Measurements from ENCODE around the gene KRT78.

KRT78 gene

DNA sequence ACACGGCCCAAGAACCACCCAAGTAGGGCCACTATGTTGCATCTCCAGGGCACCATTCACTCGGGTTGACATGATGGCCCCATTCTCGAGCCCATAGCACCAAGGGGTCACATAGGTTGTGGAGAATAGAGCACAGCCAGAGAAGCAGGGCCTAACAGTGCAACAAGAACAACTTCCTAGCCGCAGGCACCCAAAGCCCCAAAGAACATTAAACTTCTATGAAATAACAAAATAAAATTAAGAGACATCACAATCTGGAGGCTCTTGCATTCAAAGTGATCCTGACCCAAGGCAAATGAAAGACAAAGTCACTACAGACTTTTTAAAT, 36.8 kb downstream of the KRT78 start:
- no peak for DNase-seq (ENCODE audit: low read depth)

DNA sequence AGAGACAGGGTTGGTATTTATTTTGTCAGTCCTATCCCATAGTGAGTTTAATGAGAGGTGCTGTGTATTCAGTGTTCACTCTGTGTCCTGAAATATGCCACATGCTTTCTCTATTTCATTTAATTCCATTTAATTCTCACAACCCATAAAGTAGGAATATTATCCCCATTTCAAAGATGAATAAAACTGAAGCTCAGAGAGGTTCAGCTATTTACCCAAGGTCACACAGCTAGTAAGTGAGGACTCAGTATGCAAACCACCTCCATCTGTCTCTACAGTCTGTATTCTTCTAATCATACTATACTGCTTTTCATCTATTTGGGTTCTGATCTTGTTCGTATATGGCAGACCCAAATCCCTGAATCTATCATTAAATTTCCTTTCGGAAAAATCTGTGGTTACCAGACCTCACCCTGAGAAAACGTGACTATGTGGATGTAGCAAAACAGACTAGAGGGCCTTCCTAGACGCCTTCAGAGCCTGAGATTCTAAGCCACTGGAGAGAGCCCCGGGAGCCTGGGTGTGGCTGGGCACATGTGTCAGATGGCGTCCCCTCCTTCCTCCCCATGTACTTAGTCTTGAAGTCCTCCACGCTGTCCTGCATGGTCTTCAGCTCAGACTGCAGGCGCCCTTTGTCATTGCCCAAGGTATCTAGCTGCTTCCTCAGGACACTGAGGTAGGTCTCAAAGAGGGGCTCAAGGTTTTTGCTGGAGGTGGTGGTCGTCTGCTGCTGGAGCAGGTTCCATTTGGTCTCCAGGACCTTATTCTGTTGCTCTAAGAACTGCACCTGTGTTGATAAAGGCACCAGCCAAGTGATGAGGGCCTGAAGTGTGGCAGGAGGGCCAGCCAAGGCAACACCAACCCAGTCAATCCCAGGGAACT, 37.4 kb downstream of the KRT78 start:
- DNase-seq (ENCODE audit: low read depth): no peak

DNA sequence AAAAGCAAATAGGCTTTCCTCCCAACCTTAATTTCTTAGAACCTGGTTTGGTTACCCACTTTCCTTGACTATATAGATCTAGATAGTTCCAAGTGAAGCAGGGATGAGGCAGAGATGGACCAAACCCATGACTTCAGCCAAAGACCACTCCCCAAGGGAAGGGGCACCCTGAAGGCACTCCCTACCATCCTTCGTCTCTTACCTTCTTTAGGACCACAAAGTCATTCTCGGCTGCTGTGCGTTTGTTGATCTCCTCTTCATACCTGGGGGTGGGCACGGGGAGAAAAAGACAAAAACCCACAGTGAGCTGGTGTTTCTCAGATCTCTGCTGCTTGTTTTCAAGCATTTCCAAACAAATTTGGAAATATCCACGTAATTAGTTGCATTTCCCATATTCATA, 38.2 kb downstream of the KRT78 start:
- no peak for DNase-seq (ENCODE audit: low read depth)

DNA sequence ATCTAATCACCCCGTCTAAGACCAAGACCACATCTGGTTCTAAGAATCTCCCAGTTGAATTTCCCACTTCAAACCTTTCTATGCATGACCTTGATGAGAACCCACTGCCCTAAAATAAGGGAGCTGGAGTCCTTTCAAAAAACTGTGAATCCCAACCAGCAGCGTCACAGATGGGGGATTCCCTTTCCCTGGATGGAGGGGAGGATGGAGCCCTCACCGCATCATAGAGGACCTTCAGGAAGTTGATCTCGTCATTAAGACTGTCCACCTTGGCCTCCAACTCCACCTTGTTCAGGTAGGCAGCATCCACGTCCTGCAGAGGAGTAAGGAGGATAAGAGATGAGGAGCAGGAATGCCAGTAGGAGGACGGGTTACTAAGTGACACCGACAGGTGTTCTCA, 39.6 kb downstream of the KRT78 start:
- no peak for DNase-seq (ENCODE audit: low read depth)

DNA sequence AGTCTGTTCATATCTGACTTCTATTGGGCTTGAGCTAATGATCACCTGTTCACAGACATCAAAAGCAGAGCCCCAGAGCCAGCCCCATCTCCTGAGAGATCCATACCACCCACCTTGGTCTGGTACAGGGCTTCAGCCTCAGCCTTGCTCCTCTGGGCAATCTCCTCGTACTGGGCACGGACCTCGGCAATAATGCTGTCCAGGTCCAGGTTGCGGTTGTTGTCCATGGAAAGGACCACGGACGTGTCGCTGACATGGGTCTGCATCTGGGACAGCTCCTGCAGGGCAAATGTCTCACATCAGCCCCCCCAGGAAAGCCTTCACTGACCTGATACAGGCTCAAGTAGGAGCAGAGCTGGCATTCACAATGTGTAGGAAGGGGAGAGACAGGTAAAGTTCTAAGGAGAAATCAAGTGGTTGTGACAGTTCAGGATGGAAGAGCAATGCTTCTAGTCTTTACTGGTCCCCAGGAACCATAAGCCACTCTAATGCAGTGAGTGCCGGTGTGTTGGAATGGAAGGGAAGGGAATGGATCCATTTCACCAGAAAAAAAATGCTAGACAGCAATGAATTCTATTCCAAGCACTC, 40.1 kb downstream of the KRT78 start:
- DNase-seq (ENCODE audit: low read depth): no peak

DNA sequence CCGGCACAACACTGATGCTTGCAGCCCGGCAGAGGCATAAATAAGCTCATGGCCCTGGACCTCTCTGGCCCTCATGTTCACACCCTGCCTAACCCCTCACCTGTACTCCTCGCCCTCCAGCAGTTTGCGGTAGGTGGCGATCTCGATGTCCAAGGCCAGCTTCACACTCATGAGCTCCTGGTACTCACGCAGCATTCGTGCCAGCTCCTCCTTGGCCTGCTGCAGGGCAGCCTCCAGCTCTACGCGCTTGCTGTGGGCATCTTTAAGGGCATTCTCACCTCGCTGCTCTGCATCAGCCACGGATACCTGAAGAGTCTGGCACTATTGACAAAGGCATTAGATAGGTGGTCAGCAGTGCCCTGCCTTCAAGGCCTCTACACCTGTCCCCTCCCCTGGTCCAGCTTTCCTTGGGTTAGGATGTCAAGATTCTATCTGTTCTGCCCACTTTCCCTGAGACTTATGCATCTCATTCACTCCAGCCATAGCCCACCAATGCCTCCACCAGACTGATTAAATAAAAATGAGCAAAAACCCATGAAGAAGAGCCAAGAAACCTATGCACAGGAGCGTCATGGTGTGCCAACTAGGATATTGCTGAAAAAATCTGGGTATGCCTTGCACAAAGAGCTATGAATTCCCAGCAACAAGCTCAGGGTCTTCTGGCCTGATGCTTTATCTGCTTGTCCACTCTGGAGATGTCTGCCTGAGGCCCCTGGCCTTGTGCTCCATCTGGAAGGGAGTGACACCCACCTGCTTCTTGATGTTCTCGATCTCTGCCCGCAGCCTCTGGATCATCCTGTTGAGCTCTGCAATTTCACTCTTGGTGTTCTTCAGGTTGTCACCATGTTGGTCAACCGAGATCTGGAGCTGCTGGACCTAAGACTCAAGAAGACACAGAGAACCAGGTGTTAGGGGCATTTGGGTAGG, 41.0 kb downstream of the KRT78 start:
- no peak for DNase-seq (ENCODE audit: low read depth)

DNA sequence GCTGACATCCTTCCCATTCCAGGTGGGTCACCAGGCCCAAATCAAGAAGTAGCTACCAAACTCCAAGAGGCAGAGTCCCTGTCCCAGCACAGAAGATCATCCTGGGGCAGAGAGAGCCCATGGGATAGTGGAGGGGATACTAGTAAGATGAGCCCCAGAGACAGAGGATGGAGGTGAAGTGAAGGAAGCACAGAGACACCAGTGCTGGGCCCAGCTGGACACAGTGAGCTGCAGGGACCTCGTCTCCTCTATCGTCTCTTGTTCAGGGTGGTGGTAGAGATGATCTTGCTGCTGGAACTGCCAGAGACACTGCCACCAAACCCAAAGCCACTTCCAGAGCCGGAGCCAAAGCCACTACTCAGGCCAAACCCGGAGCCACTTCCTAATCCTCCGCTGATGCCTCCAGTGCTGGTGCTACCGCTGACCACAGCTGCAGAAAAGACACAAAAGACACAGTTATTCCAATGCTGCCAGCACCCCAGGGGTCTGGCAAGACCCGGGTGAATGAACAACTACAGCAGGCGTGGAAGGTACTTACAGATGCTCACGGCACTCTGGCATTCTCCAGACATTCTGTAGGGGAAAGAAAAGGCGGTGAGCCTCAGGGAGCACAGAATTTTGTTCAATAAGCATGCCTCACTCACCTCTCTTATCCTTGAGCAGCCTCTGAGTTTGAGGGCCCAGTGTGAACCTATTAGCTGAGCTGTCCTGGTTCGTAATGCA, 41.8 kb downstream of the KRT78 start:
- no peak for DNase-seq (ENCODE audit: low read depth)

DNA sequence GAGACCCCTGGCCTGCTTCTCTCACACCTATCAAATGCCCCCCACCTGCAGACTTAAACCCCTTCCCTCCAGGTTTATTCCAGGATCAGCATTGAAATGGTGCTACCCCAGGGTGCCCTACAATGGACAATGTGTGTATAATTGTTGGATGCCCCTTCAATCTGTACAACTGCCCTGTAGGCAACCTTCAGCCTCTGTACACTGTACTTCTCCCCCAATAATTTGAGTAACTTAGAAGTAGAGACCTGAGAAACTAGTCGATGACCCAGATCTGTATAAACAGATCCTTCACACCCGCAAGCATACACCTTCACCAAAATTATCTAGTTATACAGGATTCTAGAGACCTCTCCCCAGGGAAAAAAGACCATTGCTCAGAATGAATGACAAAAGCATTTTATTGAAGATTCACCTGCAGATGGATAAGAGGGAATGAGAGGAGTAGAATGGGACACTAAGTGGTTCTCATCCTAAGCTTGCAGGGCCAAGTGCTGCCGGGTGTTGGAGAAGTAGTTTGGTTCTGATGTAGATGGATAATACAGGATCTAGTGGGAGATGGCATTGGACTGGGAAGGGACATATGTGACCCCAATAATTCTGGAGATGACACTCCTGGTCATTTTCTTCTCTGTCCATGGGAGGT, 42.5 kb downstream of the KRT78 start:
- DNase-seq (ENCODE audit: low read depth): no peak

DNA sequence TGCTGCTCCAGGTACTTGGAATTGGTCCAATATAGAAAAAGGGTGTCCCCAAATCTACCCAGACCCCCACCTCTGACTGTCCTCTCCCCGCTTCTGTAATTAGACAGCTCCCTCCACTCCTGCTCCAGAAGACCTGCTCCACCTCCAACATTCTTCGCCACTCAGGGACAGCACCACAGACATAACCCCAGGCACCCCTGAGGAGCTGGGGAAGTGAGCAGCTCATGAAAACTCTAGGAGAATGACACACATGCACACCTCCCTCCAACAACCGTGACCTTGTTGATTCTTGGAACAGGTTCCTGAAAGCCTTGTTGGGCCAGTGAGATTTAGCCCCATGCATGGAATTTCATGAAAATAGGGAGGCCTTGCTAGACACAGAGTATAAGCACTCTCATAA, 43.1 kb downstream of the KRT78 start:
- DNase-seq (ENCODE audit: low read depth): no peak

DNA sequence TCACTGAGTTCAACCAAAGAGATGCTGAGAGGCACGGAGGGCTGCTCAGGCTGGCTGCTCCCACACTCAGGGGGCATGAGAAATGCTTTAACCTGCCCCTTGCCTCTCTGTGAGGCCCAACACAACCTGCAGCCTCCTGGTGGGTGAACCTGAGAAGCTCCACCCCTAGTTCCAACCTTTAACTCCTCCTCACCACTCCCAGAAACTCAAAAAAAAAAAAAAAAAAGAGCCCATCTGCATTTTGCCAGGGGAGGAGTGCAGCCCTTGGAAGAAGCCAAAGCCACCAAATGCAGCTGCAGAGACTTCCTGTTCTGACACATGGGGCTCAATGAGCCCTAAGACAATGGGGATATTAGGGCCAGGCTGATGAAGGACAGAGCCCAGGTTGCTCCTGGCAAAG, 43.8 kb downstream of the KRT78 start:
- DNase-seq (ENCODE audit: low read depth): no peak

DNA sequence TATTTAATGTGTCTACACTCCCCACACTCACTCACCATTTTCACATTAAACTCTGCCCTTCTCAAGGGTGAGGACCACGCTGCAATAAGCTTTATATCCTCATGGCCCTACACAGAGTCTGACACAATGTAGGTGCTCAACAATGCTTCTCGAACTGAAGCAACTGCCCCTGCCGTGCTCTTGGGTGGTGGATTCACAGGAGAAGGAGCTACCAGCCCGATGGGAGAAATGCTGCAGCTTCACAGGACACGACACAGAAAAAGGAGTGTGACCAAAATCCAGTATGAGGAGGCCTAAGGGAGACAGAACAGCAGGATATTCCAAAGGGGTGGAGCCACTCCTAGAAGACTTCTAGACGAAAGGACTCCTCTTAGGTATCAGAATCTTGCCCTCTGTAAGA, 46.4 kb downstream of the KRT78 start:
- DNase-seq (ENCODE audit: low read depth): no peak

DNA sequence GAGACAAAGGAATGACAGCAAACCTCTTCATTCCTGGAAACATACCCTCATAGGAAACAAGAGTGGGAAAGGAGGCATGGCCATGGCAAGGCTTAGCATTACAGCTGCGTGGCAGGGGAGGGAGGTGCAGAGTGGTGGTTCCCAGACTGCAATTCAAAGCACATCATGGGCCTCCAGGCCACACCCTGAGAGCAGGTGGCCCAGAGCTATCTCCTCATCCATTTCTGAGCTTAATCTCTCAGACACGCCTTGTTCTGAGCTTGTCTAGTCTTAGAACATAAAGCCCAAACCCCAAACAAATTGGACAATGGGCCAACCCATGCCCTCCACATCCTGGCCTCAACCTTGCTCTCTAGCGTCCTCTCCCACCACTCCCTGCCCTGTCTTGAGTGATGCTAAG, 47.0 kb downstream of the KRT78 start:
- DNase-seq (ENCODE audit: low read depth): no peak

DNA sequence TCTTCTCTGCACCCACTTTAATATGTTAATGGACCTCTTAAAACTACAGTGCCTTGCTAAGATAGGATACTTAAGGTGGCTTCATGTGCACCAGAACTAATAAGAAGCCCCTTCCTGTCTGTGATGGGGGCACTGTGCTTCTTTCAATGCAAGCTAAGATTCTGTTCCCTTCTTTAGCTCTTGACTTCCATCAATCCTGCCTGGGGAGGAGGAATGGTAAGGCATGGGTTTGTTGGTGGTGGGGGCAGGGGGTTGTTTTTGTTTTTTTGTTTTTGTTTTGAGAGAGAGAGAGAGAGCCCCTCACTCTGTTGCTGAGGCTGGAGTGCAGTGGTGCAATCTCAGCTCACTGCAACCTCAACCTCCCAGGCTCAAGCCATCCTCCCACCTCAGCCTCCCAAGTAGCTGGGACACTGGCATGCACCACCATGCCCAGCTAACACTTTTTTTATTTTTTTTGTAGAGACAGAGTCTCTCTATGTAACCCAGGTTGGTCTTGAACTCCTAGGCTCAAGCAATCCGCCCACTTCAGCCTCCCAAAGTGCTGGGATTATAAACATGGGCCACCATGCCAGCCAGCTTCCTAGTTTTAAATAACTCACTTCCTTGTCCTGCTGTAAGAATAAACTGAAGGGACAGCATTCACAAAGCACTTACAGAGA, 48.4 kb downstream of the KRT78 start:
- DNase-seq (ENCODE audit: low read depth): no peak

DNA sequence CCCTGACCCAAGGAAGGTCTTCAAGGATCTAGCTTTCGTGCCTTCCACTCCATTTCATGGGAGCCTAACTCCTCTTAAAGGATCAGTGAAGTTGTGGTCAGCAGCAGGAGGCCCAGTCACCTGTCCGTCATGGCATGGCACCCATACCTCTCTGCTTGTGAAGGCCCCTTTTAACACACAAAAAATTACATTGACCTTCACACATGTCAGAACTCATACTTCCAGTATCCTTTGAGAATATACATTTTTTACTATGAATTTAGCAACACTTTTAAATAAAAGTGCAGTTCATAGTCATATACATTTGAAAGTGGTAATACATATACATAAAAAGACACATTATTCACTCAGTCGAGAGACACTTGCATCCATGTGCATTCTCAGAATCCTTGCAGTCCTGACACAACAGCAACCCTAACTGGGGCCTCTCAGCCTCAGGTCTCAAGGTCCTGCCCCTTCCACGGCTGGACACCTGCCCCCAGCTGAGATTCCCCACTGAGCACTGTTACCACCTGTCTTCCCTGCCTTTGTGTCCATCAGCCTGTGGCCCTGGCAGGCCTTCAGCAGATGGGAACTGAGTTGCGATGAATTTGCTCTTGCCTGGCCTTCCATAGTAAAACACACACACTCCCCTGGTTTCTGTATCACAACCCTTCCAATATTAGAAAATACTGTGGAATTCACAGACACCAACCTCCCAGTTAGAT, 49.1 kb downstream of the KRT78 start:
- no peak for DNase-seq (ENCODE audit: low read depth)

DNA sequence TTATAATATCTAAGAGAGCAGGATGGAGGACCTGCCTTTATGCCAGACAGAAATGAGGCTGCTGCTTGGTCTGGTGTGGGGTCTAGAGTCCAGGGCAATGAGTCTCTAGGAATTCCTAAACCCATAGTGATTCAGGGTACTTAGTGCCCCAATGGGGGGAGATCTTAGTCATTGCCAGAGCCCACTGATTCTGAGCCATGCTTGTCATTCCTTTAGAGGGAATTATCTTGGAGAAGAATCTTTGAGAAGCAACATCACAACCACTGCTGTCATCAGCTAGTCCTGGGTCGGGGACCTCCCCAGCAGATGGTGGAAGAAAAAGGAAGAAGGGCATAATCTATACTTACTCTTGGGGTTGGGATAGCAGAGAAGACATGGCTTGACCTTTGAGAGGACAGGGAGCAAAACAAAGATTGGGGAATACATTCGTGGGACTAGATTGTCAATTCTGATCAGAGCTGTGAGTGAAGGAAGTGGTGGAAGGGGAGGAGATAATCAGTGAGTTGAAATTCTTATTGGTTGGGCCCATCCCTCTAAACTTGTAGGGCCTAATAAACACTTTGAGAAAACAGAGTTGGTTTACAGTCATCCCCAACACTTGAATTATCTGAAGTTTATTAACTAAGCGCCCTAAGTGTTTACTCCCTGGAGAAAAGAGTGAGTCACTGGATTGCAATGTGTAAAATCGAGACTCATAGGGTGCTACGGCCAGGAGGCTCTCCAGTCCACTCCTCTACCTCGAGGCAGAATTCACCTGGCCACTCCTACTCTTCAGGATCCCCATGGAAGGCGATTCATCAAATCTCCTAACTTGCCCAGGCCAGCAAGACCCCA, 49.9 kb downstream of the KRT78 start:
- no peak for DNase-seq (ENCODE audit: low read depth)

DNA sequence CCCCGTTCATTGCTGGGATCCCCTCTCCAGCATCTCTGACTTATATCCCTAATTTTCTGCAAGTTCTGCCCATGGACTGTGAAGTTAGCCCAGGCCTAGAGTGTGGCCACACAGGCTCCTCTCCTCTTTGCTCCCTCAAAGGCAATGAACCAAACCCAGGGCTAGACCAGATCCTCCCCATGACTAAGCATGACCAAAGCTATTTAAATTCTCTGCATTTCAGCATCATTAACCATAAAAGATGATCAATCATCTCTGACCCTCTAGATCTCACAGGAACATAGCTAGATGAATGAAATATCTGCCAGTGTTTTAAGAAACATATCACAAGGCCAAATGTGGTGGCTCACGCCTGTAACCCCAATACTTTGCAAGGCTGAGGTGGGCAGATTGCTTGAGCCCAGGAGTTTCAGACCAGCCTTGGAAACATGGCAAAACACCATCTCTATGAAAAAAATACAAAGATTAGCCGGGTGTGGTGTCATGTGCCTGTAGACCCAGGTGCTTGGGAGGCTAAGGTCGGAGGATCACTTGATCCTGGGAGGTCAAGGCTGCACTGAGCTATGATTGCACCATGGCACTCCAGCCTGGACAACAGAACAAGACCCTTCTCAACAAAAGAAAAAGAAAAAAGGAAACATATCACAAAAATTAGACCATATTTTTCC, 50.7 kb downstream of the KRT78 start:
- no peak for DNase-seq (ENCODE audit: low read depth)

DNA sequence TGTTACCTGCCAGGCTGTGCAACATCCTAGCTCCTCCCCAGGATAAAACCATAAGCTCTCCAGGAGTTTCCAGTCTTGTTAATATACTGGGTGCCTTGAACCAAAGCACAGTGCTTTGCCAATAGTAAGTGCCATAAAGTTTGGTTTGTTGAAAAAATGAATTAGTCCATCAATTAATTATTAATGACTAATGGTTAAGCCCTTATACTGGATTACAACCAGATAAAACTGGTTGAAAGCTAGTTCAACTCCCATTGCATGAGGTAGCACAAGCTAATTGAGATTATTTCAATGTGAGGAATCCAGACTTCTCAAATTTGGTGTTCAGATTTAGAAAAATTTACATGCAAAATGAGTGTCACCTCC, 51.3 kb downstream of the KRT78 start:
- no peak for DNase-seq (ENCODE audit: low read depth)

DNA sequence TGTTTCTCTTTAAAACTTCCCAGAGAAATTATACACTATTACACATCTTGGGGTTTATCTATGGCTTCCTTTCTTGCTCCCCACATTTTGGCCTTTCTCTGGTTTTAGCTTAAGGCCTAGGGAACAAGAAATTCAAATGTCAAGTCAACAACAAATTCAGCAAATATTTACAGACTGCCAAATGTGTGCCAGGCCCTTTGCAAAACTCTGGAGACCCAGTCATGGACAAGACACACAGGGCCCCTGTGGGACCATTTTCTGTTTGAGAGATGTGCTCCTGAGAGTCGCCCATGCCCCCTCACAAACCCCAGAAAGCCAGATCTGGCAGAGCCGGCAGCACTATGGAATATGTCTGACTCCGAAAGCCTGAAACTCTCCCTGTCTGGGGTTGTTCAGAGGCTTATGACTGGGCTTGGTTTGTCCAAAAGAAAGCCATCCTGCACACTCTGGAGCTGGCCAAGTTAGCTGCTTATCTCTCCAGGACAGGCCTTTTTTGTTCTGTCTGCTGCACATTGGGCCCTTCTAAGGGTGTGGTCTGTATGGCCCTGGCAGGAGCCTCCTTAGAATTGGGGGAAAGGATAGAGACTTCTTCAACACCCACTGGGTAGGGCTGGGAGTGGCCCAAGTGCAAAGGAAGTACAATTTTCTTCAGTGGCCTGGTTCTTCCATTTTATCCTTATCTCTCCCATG, 51.8 kb downstream of the KRT78 start:
- no peak for DNase-seq (ENCODE audit: low read depth)

DNA sequence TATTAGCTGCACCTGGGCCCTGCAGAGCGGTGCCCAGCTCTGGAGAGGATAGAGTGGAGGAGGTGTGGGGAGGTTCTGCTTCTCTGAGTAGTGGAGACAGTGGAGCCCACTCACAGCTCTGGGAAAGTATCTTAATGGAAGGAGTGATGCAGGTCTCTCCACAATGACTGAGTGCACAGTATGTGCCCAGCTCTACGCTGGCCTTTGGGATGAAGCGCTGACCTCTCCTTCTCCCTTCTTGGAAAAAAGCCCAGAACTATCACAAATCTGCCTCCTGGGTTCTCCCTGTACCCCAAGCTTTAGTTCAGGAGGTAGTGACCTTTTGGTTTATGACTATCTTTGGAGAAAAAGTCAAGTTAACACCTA, 52.4 kb downstream of the KRT78 start:
- no peak for DNase-seq (ENCODE audit: low read depth)
